IPS-18c (cell line): ENCODE measurements around the gene NUTM2G.
"Not testable (repeated sequence)": the region's sequence is repeated elsewhere in the genome, so short reads cannot be mapped to it uniquely, and the experiment has no call there.

Experiments used
- H3K4me3 ChIP-seq: 2 replicates; pipeline ENCODE4 v1.7.0; 2013; ENCODE audit warnings: low read depth, mild to moderate bottlenecking, low read length, moderate library complexity; ENCODE audit not compliant: insufficient read depth
- H3K9me3 ChIP-seq: one replicate; pipeline ENCODE4 v1.6.1; 2013; ENCODE audit warnings: mild to moderate bottlenecking, low read length, moderate library complexity; ENCODE audit not compliant: control insufficient read depth, insufficient read depth

The NUTM2G gene, protein sequence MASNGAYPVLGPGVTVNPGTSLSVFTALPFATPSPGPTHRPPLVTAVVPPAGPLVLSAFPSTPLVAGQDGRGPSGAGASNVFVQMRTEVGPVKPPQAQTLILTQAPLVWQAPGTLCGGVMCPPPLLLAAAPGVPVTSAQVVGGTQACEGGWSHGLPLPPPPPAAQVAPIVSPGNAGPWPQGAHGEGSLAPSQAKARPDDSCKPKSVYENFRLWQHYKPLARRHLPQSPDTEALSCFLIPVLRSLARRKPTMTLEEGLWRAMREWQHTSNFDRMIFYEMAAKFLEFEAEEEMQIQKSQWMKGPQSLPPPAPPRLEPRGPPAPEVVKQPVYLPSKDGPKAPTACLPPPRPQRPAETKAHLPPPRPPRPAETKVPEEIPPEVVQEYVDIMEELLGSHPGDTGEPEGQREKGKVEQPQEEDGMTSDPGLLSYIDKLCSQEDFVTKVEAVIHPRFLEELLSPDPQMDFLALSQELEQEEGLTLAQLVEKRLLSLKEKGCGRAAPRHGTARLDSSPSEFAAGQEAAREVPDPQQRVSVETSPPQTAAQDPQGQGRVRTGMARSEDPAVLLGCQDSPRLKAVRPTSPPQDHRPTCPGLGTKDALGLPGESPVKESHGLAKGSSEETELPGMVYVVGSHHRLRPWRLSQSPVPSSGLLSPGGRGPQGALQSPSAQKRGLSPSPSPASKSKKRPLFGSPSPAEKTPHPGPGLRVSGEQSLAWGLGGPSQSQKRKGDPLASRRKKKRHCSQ

GRCh38 chr9:96928543-96928942 lies at the start of gene NUTM2G:
Gene NUTM2G, plus strand, starts transcription at chr9:96928843. Its CDS starts 182 bp downstream, at chr9:96929025.
- H3K9me3 ChIP-seq, H3K4me3 ChIP-seq: not testable (repeated sequence)

DNA sequence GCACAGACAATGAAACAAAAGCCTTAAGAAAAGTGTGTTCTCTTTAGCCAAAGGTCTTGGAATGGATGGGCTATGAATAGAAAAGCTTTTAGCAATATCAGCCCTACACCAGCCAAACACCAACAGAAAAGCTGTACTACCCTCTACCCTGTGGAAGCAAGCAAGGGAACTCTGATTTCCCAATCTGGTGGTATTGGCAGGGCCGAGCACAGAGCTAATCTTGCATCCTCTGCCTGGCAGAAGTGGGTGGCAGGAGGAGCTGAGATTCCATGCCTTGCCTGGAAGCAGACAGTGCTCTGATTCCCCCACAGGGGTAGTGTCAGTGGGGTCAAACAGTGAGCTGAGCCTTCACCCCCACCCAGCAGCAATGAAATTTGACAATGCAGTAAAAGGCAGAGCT lies 44.7 kb upstream of the NUTM2G start:
- no peaks in the 10 kb centered on the region for H3K9me3 ChIP-seq
- H3K4me3 ChIP-seq, result no peak overlapping the region

DNA sequence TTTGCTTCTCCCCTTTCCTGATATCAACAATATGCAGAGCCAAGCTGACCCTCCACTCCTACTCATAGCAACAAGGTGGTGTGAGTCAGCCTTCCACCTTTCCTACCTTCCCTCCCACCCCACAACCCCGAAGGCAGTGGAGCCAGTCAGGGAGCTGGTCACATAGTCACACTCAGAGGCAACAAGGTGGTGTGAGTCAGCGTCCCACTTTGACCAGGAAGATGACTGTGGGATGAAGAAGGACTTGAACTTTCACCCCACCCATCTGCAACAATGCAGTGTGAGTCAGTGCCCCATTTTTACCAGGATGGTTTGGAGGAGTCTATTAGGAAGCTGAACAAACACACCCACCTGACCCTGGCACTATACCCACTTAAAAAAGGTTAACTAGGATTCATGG lies 44.2 kb upstream of the NUTM2G start:
- Histone ChIP-seq H3K9me3 (no peaks in the 10 kb centered on the region), H3K4me3 (no peak overlapping the region)

- Histone ChIP-seq H3K4me3 (no peak overlapping the region), H3K9me3 (no peaks in the 10 kb centered on the region)
These were observed 43.2 kb upstream of the NUTM2G start for GRCh38 chr9:96885424-96885823.

DNA sequence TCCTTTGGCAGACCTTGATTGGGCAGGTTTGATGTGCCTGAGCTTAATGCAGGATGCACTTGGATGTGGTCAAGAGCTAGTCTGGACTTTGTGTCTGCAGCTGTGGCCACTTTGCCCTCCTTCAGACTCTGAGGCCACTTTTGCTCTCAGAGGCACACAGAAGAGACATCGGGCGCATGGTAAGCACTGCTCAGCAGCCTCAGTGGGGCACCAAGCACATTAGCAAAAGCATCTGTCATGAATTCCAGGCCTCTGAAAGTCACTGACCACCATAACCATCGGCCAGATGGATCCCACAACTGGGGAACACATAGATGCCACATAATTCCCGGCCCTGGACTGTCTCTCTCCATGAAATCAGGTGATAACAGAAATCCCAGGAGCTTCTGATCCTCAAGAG lies 40.1 kb upstream of the NUTM2G start:
- H3K4me3 ChIP-seq, result no peak overlapping the region
- no peaks in the 10 kb centered on the region for H3K9me3 ChIP-seq

DNA sequence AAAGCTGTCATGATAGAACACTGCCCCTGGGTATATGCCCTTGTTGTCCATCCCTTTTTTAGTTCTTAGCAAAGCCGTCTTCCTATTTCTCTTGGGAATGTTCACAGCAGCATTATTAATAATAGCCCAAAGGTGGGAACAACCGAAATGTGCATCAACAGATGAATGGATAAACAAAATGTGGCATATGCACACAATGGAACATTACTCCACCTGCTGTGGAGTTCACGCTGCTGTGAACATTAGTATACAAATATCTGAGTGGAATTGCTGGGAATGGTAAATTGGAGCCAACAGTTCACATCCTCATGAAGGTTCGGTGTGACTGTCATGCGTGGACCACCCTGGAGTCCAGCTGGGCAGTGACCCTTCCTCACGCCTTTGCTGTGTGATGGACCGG lies 36.5 kb upstream of the NUTM2G start:
- no peaks in the 10 kb centered on the region for H3K9me3 ChIP-seq

GRCh38 chr9:96900010-96900409 lies 28.6 kb upstream of the NUTM2G start:
- H3K9me3 ChIP-seq, H3K4me3 ChIP-seq: not testable (repeated sequence)

More for the DNA sequence above, 36.5 kb upstream of the NUTM2G start:
- no peak overlapping the region for H3K4me3 ChIP-seq

- H3K9me3 ChIP-seq, H3K4me3 ChIP-seq: not testable (repeated sequence)
These were observed 23.5 kb upstream of the NUTM2G start for GRCh38 chr9:96904947-96905722.

GRCh38 chr9:96908479-96908878 lies 20.2 kb upstream of the NUTM2G start:
- not testable (repeated sequence) for H3K9me3 ChIP-seq, H3K4me3 ChIP-seq

DNA sequence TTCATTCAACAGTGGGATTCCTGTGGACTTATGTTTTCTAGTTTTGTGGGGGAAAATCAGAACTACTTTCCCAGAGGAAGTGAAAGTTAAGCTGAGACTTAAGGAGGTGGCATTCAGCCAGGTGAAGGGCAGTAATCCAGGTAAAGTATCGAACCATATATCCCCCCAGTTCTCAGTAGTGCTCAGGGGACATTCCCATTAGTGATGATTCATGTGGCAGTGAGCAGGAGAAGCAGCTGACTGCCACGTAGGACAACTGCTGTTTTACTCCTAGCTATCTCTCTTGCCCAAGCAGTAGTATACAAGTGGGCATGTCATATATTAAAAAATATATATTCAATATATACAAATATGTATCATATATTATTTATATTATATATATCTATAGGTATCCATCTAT lies 13.1 kb upstream of the NUTM2G start:
- not testable (repeated sequence) for H3K9me3 ChIP-seq, H3K4me3 ChIP-seq

DNA sequence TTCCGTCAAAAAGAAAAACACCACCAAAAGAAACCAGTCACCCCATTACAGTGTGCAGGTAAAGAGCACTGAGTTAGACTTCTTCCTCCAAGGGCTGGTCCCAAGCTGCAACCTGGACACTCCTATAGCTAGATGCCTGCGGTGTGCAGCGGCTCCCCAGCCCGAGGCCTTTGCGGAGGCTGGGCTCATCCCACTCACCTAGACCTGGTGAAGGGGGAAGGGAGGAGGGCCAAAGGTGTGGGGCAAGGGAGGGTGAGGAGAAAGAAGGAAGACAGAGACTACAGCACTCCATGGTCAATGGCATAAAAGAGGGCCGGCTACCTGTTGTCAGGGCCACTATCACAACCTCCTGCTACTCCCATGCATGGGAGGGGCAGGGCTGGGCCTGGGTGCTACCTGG lies 12.1 kb upstream of the NUTM2G start:
- not testable (repeated sequence) for H3K9me3 ChIP-seq, H3K4me3 ChIP-seq

DNA sequence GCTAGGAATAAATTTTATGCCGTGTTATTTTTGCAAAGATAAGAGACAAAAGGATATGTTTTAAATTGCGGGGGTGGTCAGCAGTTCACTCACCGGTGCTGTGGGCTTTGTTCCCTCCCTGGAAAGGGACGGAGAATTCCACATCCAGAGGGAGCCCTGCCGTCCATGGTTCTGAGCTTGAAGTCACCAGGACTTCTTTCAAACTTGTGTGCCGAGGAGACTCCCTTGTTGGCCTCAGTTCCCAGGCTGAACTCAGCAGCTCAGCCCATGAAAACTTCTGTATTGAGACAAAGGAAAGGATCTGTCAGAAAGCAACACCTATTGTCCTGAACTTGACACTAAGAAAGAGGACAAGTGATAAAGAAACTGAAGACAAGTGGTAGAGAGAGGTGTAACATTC lies 10.1 kb upstream of the NUTM2G start:
- H3K9me3 ChIP-seq, H3K4me3 ChIP-seq: not testable (repeated sequence)

- H3K4me3 ChIP-seq, H3K9me3 ChIP-seq: not testable (repeated sequence)
These were observed 7.8 kb upstream of the NUTM2G start for GRCh38 chr9:96920803-96921202.

DNA sequence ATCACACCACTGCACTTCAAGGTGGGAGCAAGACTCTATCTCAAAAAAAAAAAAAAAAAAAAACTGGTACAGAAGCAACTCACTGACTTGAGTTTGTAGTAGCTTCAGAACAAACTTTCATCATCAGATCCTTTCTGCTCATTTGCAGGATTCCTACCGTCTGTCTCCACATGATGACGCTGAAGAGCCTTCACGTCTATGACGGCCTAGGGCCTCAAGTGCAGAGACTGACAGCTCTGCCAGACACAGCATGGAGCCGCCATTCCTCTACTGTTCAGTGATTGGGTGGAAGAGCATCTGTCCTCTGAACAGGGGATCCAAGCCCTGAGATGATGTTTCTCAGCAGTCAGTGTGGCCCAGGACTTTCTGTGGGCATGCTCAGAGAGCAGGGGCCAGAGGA lies 3.1 kb upstream of the NUTM2G start:
- H3K4me3 ChIP-seq, H3K9me3 ChIP-seq: not testable (repeated sequence)

- H3K4me3 ChIP-seq, H3K9me3 ChIP-seq: not testable (repeated sequence)
These were observed 3.0 kb downstream of the NUTM2G start for GRCh38 chr9:96931665-96932064.

- H3K4me3 ChIP-seq, H3K9me3 ChIP-seq: not testable (repeated sequence)
These were observed 5.5 kb downstream of the NUTM2G start for GRCh38 chr9:96934097-96934496.

- not testable (repeated sequence) for H3K9me3 ChIP-seq, H3K4me3 ChIP-seq
These were observed 6.1 kb downstream of the NUTM2G start for GRCh38 chr9:96934706-96935105.

GRCh38 chr9:96935401-96935800 lies 6.8 kb downstream of the NUTM2G start:
- not testable (repeated sequence) for H3K9me3 ChIP-seq, H3K4me3 ChIP-seq
